Measurements from ENCODE around the gene CCL11. TPM values are rescaled to one million over a fixed set of nuclear protein-coding genes. Genes with fewer than 3 reads are reported as not detected.

Gene CCL11
- total and polyA plus RNA-seq, 2 of the 13 experiments (the other 11 are each of a cell fraction or from before 2014, with no cell fraction given), result not detected

DNA sequence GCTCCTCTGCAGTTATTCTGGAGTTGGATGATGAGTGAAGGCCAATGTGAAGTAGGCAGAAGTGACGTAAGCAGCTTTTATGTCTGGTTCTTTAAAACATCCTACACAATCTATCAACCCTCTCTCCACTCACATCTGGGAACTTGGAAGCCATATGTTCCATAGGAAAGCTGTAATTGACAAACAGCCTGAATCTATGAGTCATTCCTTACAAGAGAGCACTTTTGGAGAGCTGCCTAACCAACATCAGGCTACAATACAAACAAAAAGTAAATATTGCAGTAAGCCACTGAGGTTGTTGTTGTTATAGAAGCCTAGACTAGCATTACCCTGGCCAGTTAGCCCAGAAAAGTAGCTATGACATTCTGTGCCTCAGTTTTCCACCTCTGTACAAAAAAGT lies 9.7 kb upstream of the CCL11 start:
- ChIA-PET CTCF (ENCODE audit: low intra/inter-chr PET ratio, low total read pairs) (no interaction called here), POLR2A (no interaction called here)
- DNase-seq (ENCODE audit: low spot score) (no peak), ATAC-seq (no peak), FAIRE-seq (no peak)
- no peak overlapping the region for H3K9ac ChIP-seq (ENCODE audit: insufficient read depth, low read depth, low read length)
- no peaks in the 10 kb centered on the region for H4K20me1 ChIP-seq (ENCODE audit: insufficient read depth, low read length)
- no peaks in the 10 kb centered on the region for H3K27me3 ChIP-seq (ENCODE audit: control insufficient read depth in 1 of 2, insufficient read depth in 2 of 2, low read length in 2 of 2)
- BruUV-seq (replicated peaks), result no TSS peak
- no peak overlapping the region for H3K4me2 ChIP-seq (ENCODE audit: low read depth, low read length)
- TF ChIP-seq ZNF569 (CRISPR knock-in tag; IDR thresholded peaks at IDR 0.05; ENCODE audit: borderline replicate concordance), result no peak
- TF ChIP-seq CREB1 (IDR thresholded peaks at IDR 0.05), result 0 out of 2 replicates have a peak, but pooled peaks have one; percentile 15
- TF ChIP-seq CREB1 (CRISPR knock-in tag; IDR thresholded peaks at IDR 0.05), result no peak
- WGBS (ENCODE audit: low lambda C conversion rate), result 6% methylated on average over 1 of the region's 1 CpG
- H3K9me3 ChIP-seq (ENCODE audit: low read length), result no peaks in the 10 kb centered on the region
- no peaks in the 10 kb centered on the region for H3K36me3 ChIP-seq (replicated peaks in 1 of 2; ENCODE audit: control insufficient read depth in 1 of 2, insufficient read depth in 2 of 2, low read length in 2 of 2)
- no peak overlapping the region for H2AFZ ChIP-seq (ENCODE audit: low read length)
- in situ Hi-C loops (cut with HindIII; ENCODE audit: extremely low pct_ligation_motif_present, low pct_unique_long_range_greater_than_20kb) (no loop called here), intact Hi-C loops (cut with micrococcal nuclease; ENCODE audit: unreplicated experiment) (no loop called here)
- H3K4me1 ChIP-seq (ENCODE audit: insufficient read depth, low read length), result no peaks in the 10 kb centered on the region
- H3K79me2 ChIP-seq (ENCODE audit: insufficient read depth, low read length), result no peaks in the 10 kb centered on the region
- H3K4me3 ChIP-seq (replicated peaks in 1 of 3; ENCODE audit: insufficient read depth in 1 of 3, low read depth in 2 of 3, low read length in 3 of 3), result no peak overlapping the region
- no peak overlapping the region for H3K27ac ChIP-seq (ENCODE audit: extremely low read length, insufficient read depth, low read length)

DNA sequence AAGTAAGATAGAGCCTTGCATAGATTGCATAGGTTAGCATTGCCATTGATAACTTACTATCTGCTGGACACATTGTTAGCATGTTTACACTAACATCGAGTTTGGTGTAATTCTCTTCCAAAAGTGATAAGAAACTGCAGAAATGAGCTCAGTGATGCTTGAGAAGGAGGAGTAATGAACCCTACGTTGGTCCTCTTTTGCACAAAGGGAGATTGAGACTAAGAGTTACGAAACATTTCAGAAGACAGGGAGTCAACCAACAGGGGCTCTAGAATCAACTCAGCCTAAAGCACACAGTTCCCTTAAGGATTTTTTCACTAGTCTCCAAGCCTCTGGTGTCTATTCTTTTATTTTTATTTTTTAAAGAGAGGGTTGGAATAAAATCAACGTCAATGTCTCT lies 8.7 kb upstream of the CCL11 start:
- ATAC-seq (no peak), FAIRE-seq (no peak), DNase-seq (ENCODE audit: low spot score) (no peak)
- no peak overlapping the region for H3K4me2 ChIP-seq (ENCODE audit: low read depth, low read length)
- POLR2A ChIA-PET, result no interaction called here
- no peaks in the 10 kb centered on the region for H3K9me3 ChIP-seq (ENCODE audit: low read length)
- no peak overlapping the region for H3K9ac ChIP-seq (ENCODE audit: insufficient read depth, low read depth, low read length)
- H3K4me3 ChIP-seq (replicated peaks in 1 of 3; ENCODE audit: insufficient read depth in 1 of 3, low read depth in 2 of 3, low read length in 3 of 3), result no peak overlapping the region
- no TSS peak for BruUV-seq (replicated peaks)
- no peaks in the 10 kb centered on the region for H4K20me1 ChIP-seq (ENCODE audit: insufficient read depth, low read length)
- under 1% methylated on average over 4 of the region's 4 CpGs for WGBS (ENCODE audit: low lambda C conversion rate)
- H3K79me2 ChIP-seq (ENCODE audit: insufficient read depth, low read length), result no peaks in the 10 kb centered on the region
- H3K36me3 ChIP-seq (replicated peaks in 1 of 2; ENCODE audit: control insufficient read depth in 1 of 2, insufficient read depth in 2 of 2, low read length in 2 of 2), result no peaks in the 10 kb centered on the region
- intact Hi-C loops (cut with micrococcal nuclease; ENCODE audit: unreplicated experiment) (no loop called here), in situ Hi-C loops (cut with HindIII; ENCODE audit: extremely low pct_ligation_motif_present, low pct_unique_long_range_greater_than_20kb) (no loop called here)
- no peak overlapping the region for H3K27ac ChIP-seq (ENCODE audit: extremely low read length, insufficient read depth, low read length)
- no peaks in the 10 kb centered on the region for H3K4me1 ChIP-seq (ENCODE audit: insufficient read depth, low read length)
- CTCF ChIA-PET (ENCODE audit: low intra/inter-chr PET ratio, low total read pairs), result no interaction called here
- no peaks in the 10 kb centered on the region for H3K27me3 ChIP-seq (ENCODE audit: control insufficient read depth in 1 of 2, insufficient read depth in 2 of 2, low read length in 2 of 2)
- H2AFZ ChIP-seq (ENCODE audit: low read length), result no peak overlapping the region
- TF ChIP-seq ZNF20 (CRISPR knock-in tag; IDR thresholded peaks at IDR 0.05), result no peak
- no peak for TF ChIP-seq KLF6 (CRISPR knock-in tag; IDR thresholded peaks at IDR 0.05)
- TF ChIP-seq GATAD1 (CRISPR knock-in tag; IDR thresholded peaks at IDR 0.05), result no peak
- TF ChIP-seq HNRNPL (IDR thresholded peaks at IDR 0.05; ENCODE audit: low read depth, low read length), result no peak
- TF ChIP-seq SMAD3 (CRISPR knock-in tag; IDR thresholded peaks at IDR 0.05), result no peak
- no peak for TF ChIP-seq ZNF44 (CRISPR knock-in tag; IDR thresholded peaks at IDR 0.05)
- TF ChIP-seq NFYB (CRISPR knock-in tag; IDR thresholded peaks at IDR 0.05), result no peak
- TF ChIP-seq, protein P1, sequence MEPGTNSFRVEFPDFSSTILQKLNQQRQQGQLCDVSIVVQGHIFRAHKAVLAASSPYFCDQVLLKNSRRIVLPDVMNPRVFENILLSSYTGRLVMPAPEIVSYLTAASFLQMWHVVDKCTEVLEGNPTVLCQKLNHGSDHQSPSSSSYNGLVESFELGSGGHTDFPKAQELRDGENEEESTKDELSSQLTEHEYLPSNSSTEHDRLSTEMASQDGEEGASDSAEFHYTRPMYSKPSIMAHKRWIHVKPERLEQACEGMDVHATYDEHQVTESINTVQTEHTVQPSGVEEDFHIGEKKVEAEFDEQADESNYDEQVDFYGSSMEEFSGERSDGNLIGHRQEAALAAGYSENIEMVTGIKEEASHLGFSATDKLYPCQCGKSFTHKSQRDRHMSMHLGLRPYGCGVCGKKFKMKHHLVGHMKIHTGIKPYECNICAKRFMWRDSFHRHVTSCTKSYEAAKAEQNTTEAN (CRISPR knock-in tag; conservative IDR thresholded peaks at IDR 0.05), result no peak
- TF ChIP-seq NRL (CRISPR knock-in tag; IDR thresholded peaks at IDR 0.05; ENCODE audit: borderline replicate concordance), result no peak
- TF ChIP-seq MBNL3 (CRISPR knock-in tag; conservative IDR thresholded peaks at IDR 0.05), result no peak
- TF ChIP-seq ZMYM4 (CRISPR knock-in tag; IDR thresholded peaks at IDR 0.05), result no peak
- TF ChIP-seq ZNF672 (CRISPR knock-in tag; IDR thresholded peaks at IDR 0.05), result no peak
- TF ChIP-seq SP5 (CRISPR knock-in tag; IDR thresholded peaks at IDR 0.05; ENCODE audit: borderline replicate concordance, low read depth), result no peak
- no peak for TF ChIP-seq MTF2 (CRISPR knock-in tag; IDR thresholded peaks at IDR 0.05; ENCODE audit: borderline replicate concordance)
